GM13977 (cell line): Measurements from ENCODE around the gene DNAAF5.

Source experiments
- DNase-seq: peaks from one replicate; pipeline ENCODE4 v3.0.0; 2012; ENCODE audit warnings: low spot score
- in situ Hi-C: fragments of 300-500 bp; cut with MboI; formaldehyde crosslinking; loops from one replicate; pipeline ENCODE4 v1.12.0; 2022; ENCODE audit warnings: low sequenced_read_pairs, low pct_unique_long_range_greater_than_20kb, mixed read lengths, inconsistent platforms; ENCODE audit not compliant: unreplicated experiment
- TF ChIP-seq, protein P1 (sequence below): IDR thresholded peaks from 2 replicates; pipeline ENCODE4 v1.5.1; 2012; ENCODE audit warnings: mild to moderate bottlenecking, control low read depth; ENCODE audit not compliant: insufficient read depth; ENCODE audit errors: extremely low read depth, missing control alignments

The DNAAF5 gene

DNA sequence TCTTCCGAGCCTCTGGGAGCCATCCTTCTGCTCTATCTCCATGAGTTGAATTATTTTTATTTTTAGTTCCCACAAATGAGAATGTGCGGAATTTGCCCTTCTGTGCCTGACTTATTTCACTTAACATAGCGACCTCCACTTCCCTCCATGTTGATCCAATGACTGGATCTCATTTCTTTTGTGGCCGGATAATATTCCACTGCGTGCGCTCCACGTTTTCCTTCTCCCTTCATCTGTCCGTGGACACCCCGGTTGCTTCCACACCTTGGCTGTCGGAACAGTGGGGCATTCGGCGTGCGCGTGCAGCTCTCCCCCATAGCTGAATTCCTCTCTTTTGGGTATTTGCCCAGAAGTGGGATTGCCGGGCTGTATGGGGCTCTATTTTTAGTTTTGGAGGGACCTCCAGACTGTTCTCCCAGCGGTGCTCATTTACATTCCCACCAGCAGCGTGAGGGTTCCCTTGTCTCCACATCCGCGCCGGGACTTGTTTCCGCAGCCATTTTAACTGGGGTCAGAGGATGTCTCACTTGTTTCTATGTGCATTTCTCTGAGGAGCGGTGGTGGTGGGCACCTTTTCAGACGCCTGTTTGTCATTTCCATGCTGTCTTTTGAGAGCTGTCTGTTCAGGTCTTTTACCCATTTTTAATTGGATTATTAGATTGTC is 54.8 kb downstream of the DNAAF5 start:
- no peak for DNase-seq

DNA sequence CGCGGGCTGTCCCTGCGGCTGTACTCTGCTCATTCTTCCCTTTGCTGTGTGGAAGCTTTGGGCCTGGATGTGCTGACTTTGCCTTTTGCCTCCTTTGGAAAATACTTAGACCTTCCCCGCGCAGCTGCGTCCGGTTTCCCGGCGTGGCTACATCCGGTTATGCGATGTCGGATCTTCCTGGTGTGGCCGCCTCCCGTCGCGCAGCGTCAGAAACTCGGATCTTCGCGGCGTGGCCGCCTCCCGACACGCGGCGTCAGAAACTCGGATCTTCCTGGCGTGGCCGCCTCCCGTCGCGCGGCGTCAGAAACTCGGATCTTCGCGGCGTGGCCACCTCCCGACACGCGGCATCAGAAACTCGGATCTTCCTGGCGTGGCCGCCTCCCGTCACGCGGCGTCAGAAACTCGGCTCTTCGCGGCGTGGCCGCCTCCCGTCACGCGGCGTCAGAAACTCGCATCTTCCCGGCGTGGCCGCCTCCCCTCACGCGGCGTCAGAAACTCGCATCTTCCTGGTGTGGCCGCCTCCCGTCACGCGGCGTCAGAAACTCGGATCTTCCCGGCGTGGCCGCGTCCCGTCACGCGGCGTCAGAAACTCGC is 55.5 kb downstream of the DNAAF5 start:
- no peak for DNase-seq
- TF ChIP-seq, protein P1, sequence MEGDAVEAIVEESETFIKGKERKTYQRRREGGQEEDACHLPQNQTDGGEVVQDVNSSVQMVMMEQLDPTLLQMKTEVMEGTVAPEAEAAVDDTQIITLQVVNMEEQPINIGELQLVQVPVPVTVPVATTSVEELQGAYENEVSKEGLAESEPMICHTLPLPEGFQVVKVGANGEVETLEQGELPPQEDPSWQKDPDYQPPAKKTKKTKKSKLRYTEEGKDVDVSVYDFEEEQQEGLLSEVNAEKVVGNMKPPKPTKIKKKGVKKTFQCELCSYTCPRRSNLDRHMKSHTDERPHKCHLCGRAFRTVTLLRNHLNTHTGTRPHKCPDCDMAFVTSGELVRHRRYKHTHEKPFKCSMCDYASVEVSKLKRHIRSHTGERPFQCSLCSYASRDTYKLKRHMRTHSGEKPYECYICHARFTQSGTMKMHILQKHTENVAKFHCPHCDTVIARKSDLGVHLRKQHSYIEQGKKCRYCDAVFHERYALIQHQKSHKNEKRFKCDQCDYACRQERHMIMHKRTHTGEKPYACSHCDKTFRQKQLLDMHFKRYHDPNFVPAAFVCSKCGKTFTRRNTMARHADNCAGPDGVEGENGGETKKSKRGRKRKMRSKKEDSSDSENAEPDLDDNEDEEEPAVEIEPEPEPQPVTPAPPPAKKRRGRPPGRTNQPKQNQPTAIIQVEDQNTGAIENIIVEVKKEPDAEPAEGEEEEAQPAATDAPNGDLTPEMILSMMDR, result no peak
- in situ Hi-C loops, result loop anchor here (10.0 kb wide), 1 partner anchor 83 kb away; no protein-coding TSS in a partner anchor

More for the DNA sequence above, 54.8 kb downstream of the DNAAF5 start:
- TF ChIP-seq, protein P1, result no peak
- in situ Hi-C loops, result loop anchor here (10.0 kb wide), 1 partner anchor 83 kb away; no protein-coding TSS in a partner anchor

DNA sequence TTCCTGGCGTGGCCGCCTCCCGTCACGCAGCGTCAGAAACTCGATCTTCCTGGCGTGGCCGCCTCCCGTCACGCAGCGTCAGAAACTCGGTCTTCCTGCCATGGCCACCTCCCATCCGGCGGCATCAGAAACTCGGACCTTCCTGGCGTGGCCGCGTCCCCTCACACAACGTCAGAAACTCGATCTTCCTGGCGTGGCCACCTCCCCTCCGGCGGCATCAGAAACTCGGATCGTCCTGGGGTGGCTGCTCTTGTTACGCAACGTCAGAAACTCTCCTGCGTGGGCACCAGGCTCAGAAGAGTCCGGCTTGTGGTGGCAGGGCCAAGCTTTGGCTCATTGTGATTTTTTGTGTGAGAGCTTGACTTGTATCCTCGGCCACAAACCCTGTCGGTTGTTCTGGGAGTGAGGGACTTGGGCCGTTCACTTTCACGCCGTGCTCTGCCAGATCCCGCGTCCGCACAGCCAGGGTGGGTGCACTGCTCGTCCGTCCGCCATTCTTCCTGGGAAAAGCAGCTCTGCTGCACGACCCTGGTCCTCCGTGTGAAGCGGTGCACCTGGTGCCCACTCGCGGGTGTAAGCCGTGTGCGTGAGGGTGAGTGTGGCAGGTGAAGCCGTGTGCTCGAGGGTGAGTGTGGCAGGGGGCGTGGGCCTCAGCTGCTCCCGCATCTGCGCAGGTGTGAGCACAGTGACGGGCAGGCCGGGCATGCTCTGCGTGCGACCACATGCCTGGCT is 56.4 kb downstream of the DNAAF5 start:
- TF ChIP-seq, protein P1, result no peak
- no peak for DNase-seq
- in situ Hi-C loops, result loop anchor here (10.0 kb wide), 1 partner anchor 82 kb away; no protein-coding TSS in a partner anchor

DNA sequence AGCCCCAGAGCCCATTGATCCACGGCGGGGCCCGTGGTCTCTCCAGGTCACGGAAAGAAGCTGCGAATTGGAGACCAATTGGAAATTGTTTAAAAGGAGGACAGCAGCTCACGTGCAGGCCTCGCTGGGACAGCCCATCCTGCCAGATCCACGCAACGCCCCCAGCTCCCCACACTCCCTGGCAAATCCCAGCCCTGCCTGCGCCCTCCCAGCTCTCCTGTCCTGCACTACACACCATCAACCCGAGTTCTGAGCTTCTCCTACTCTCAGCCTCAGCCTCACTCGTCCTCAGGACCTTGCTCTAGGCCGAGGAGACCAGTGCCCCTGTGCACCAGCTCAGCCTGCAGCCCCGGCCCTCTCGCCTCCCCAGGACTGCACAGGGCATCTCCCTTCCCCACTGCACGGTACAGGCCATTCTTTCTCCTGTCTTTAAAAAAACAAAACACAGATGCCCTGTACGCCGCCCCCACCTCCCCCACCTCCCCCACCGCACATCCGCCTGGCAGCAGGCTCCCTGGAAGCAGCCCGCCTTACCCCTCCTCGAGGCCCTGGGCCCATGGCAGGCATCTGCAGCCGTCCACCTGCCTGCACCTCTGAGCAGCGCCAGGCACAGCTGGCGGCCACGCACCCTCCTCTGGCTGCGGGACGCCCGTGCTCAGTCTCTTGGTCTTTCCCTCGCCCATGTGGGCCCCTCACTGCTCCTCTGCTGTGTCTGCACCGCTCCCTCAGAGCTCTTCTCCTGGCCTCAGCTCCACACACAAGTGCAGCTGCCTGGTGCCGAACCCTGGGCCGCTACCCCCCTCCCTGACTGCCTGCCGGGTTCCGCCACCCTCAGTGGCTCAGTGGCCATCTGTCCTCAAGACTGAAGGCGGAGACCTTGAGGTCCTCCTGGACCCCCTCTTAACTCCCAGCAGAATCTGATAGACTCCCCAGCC is 57.3 kb downstream of the DNAAF5 start:
- TF ChIP-seq, protein P1, result no peak
- in situ Hi-C loops, result loop anchor here (10.0 kb wide), 1 partner anchor 81 kb away; no protein-coding TSS in a partner anchor
- DNase-seq, result no peak

DNA sequence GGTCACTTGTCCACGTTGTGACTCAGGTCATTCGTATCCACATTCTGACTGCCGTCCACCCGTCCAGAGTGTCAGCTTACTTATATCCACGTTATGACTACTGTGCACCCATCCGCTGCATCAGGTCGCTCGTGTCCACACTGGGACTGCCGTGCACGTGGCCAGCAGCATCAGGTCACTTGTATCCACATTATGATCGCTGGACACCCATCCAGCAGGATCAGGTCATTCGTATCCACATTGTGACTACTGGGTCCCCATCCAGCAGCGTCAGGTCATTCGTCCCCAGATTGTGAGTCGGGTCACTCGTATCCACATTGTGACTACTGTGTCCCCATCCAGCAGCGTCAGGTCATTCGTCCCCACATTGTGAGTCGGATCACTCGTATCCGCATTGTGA is 58.5 kb downstream of the DNAAF5 start:
- TF ChIP-seq, protein P1, result no peak
- in situ Hi-C loops, result loop anchor here (10.0 kb wide), 1 partner anchor 80 kb away; no protein-coding TSS in a partner anchor
- DNase-seq, result no peak
